ENCODE results near the gene RBM33.
A peak's percentile ranks its signal among the peaks of the same experiment; 100 is the strongest.
"Not testable (repeated sequence)": the region's sequence is repeated elsewhere in the genome, so short reads cannot be mapped to it uniquely, and the experiment has no call there.

RBM33 gene

GRCh38 chr7:155809947-155810769, 165.7 kb downstream of the RBM33 start:
- DNase-seq (ENCODE audit: low spot score) = peak; percentile 56

GRCh38 chr7:155810770-155811559, 166.5 kb downstream of the RBM33 start:
- DNase-seq (ENCODE audit: low spot score) = no peak

- DNase-seq (ENCODE audit: low spot score) = peak; percentile 43
These were observed 167.1 kb downstream of the RBM33 start for GRCh38 chr7:155811560-155811894.

GRCh38 chr7:155811895-155812761, 167.7 kb downstream of the RBM33 start, which contains the start of gene SHH:
SHH (minus strand) TSS chr7:155812463; CDS start chr7:155812122, 341 bp downstream.
- DNase-seq (ENCODE audit: low spot score) = no peak

GRCh38 chr7:155813125-155813524, 168.7 kb downstream of the RBM33 start:
- DNase-seq (ENCODE audit: low spot score) = peak; percentile 40

- peak; percentile 46 for DNase-seq (ENCODE audit: low spot score)
These were observed 169.3 kb downstream of the RBM33 start for GRCh38 chr7:155813546-155814315.

GRCh38 chr7:155814316-155815276, 170.1 kb downstream of the RBM33 start:
- DNase-seq (ENCODE audit: low spot score) = peak; percentile 42

- peak; percentile 89 for DNase-seq (ENCODE audit: low spot score)
These were observed 171.1 kb downstream of the RBM33 start for GRCh38 chr7:155815332-155816191.

- DNase-seq (ENCODE audit: low spot score) = no peak
These were observed 171.7 kb downstream of the RBM33 start for GRCh38 chr7:155816192-155816508.

GRCh38 chr7:155816996-155817395, 172.5 kb downstream of the RBM33 start:
- no peak for DNase-seq (ENCODE audit: low spot score)

- DNase-seq (ENCODE audit: low spot score) = not testable (repeated sequence)
These were observed 173.1 kb downstream of the RBM33 start for GRCh38 chr7:155817515-155817914.

GRCh38 chr7:155818154-155818819, 173.8 kb downstream of the RBM33 start:
- DNase-seq (ENCODE audit: low spot score) = no peak

GRCh38 chr7:155818820-155819168, 174.3 kb downstream of the RBM33 start:
- DNase-seq (ENCODE audit: low spot score) = no peak

- no peak for DNase-seq (ENCODE audit: low spot score)
These were observed 174.7 kb downstream of the RBM33 start for GRCh38 chr7:155819186-155819585.

GRCh38 chr7:155820246-155820645, 175.8 kb downstream of the RBM33 start:
- DNase-seq (ENCODE audit: low spot score) = no peak

GRCh38 chr7:155820788-155821187, 176.3 kb downstream of the RBM33 start:
- DNase-seq (ENCODE audit: low spot score) = no peak

- DNase-seq (ENCODE audit: low spot score) = no peak
These were observed 177.4 kb downstream of the RBM33 start for GRCh38 chr7:155821851-155822250.

- no peak for DNase-seq (ENCODE audit: low spot score)
These were observed 179.9 kb downstream of the RBM33 start for GRCh38 chr7:155824227-155824886.

All from ecto neural progenitor cell (in vitro differentiated cells).